ENCODE data around the gene SPNS1.

SPNS1 gene

GRCh38 chr16:29012913-29013553 is 38.5 kb downstream of the SPNS1 start:
- DNase-seq (ENCODE audit: insufficient read length, low spot score) (no peak), FAIRE-seq (no peak)
- no peak for TF ChIP-seq POLR2A (IDR thresholded peaks at IDR 0.05; ENCODE audit: low read depth, low read length)

GRCh38 chr16:29014561-29015069 is 40.0 kb downstream of the SPNS1 start:
- no peak for FAIRE-seq
- no peak for DNase-seq (ENCODE audit: insufficient read length, low spot score)
- TF ChIP-seq POLR2A (IDR thresholded peaks at IDR 0.05; ENCODE audit: low read depth, low read length), result no peak

- no peak for DNase-seq (ENCODE audit: insufficient read length, low spot score)
- no peak for FAIRE-seq
- no peak for TF ChIP-seq POLR2A (IDR thresholded peaks at IDR 0.05; ENCODE audit: low read depth, low read length)
Observed at GRCh38 chr16:29022196-29022595, 47.6 kb downstream of the SPNS1 start.

- no peak for FAIRE-seq
- no peak for DNase-seq (ENCODE audit: insufficient read length, low spot score)
- TF ChIP-seq POLR2A (IDR thresholded peaks at IDR 0.05; ENCODE audit: low read depth, low read length), result no peak
Observed at GRCh38 chr16:29023279-29024277, 49.0 kb downstream of the SPNS1 start.

GRCh38 chr16:29024278-29024677 is 49.7 kb downstream of the SPNS1 start:
- DNase-seq (ENCODE audit: insufficient read length, low spot score) (no peak), FAIRE-seq (no peak)
- no peak for TF ChIP-seq POLR2A (IDR thresholded peaks at IDR 0.05; ENCODE audit: low read depth, low read length)

- TF ChIP-seq POLR2A (IDR thresholded peaks at IDR 0.05; ENCODE audit: low read depth, low read length), result no peak
- DNase-seq (ENCODE audit: insufficient read length, low spot score), result no peak
- FAIRE-seq, result no peak
Observed at GRCh38 chr16:29025218-29025617, 50.6 kb downstream of the SPNS1 start.

GRCh38 chr16:29025735-29026134 is 51.2 kb downstream of the SPNS1 start:
- DNase-seq (ENCODE audit: insufficient read length, low spot score), result no peak
- no peak for FAIRE-seq

GRCh38 chr16:29028457-29029167 is 54.0 kb downstream of the SPNS1 start:
- TF ChIP-seq POLR2A (IDR thresholded peaks at IDR 0.05; ENCODE audit: low read depth, low read length), result no peak
- no peak for FAIRE-seq
- DNase-seq (ENCODE audit: insufficient read length, low spot score), result no peak

More at GRCh38 chr16:29025735-29026134, 51.2 kb downstream of the SPNS1 start:
- TF ChIP-seq POLR2A (IDR thresholded peaks at IDR 0.05; ENCODE audit: low read depth, low read length), result no peak

GRCh38 chr16:29029168-29029994 is 54.8 kb downstream of the SPNS1 start:
- no peak for TF ChIP-seq POLR2A (IDR thresholded peaks at IDR 0.05; ENCODE audit: low read depth, low read length)
- no peak for FAIRE-seq
- DNase-seq (ENCODE audit: insufficient read length, low spot score), result peak; percentile 88

- no peak for TF ChIP-seq POLR2A (IDR thresholded peaks at IDR 0.05; ENCODE audit: low read depth, low read length)
- no peak for DNase-seq (ENCODE audit: insufficient read length, low spot score)
- FAIRE-seq, result no peak
Observed at GRCh38 chr16:29030086-29030840, 55.7 kb downstream of the SPNS1 start.

Data from H54 (cell line).